GM21390 (cell line): Measurements from ENCODE around the gene POT1.
"Not testable (repeated sequence)": the region's sequence is repeated elsewhere in the genome, so short reads cannot be mapped to it uniquely, and the experiment has no call there.

Source experiments
- ATAC-seq: cut with Tn5 transposase; IDR thresholded peaks from one replicate; pipeline ENCODE4 v1.9.1; 2021; ENCODE audit not compliant: unreplicated experiment

POT1 gene

GRCh38 chr7:124929467-124930172 lies at the start of gene POT1:
Gene POT1 (minus strand): TSS chr7:124929825. CDS start chr7:124897173, 32,652 bp downstream.
- peak; percentile 100 for ATAC-seq

GRCh38 chr7:124975131-124975530 lies 45.5 kb upstream of the POT1 start:
- not testable (repeated sequence) for ATAC-seq

GRCh38 chr7:124965553-124965952 lies 35.9 kb upstream of the POT1 start:
- no peak for ATAC-seq

GRCh38 chr7:124959676-124960075 lies 30.1 kb upstream of the POT1 start:
- ATAC-seq = no peak

GRCh38 chr7:124957952-124958351 lies 28.3 kb upstream of the POT1 start:
- ATAC-seq = not testable (repeated sequence)

GRCh38 chr7:124956160-124956559 lies 26.5 kb upstream of the POT1 start:
- no peak for ATAC-seq

GRCh38 chr7:124954790-124955189 lies 25.2 kb upstream of the POT1 start:
- ATAC-seq = no peak

GRCh38 chr7:124945680-124946079 lies 16.1 kb upstream of the POT1 start:
- no peak for ATAC-seq

GRCh38 chr7:124943472-124943871 lies 13.8 kb upstream of the POT1 start:
- ATAC-seq = no peak

GRCh38 chr7:124942399-124942798 lies 12.8 kb upstream of the POT1 start:
- no peak for ATAC-seq

- no peak for ATAC-seq
Measured at GRCh38 chr7:124940306-124940705, 10.7 kb upstream of the POT1 start.

GRCh38 chr7:124938128-124938527 lies 8.5 kb upstream of the POT1 start:
- ATAC-seq = no peak

GRCh38 chr7:124937076-124937475 lies 7.5 kb upstream of the POT1 start:
- ATAC-seq = no peak

- no peak for ATAC-seq
Measured at GRCh38 chr7:124934841-124935240, 5.2 kb upstream of the POT1 start.

GRCh38 chr7:124930655-124931597 lies 1.3 kb upstream of the POT1 start:
- ATAC-seq = no peak

GRCh38 chr7:124930173-124930623 lies 573 bp upstream of the POT1 start:
- ATAC-seq = peak; percentile 3

GRCh38 chr7:124924906-124925305 lies 4.7 kb downstream of the POT1 start:
- no peak for ATAC-seq

GRCh38 chr7:124922200-124922599 lies 7.4 kb downstream of the POT1 start:
- no peak for ATAC-seq

- no peak for ATAC-seq
Measured at GRCh38 chr7:124919841-124920240, 9.8 kb downstream of the POT1 start.

GRCh38 chr7:124918662-124919061 lies 11.0 kb downstream of the POT1 start:
- peak; percentile 42 for ATAC-seq

- ATAC-seq = peak; percentile 50
Measured at GRCh38 chr7:124915242-124915641, 14.4 kb downstream of the POT1 start.

- ATAC-seq = peak; percentile 70
Measured at GRCh38 chr7:124914298-124914697, 15.3 kb downstream of the POT1 start.
